GM18505 (cell line): ENCODE measurements around the gene PHACTR2.
"Not testable (repeated sequence)": the region's sequence is repeated elsewhere in the genome, so short reads cannot be mapped to it uniquely, and the experiment has no call there.

Experiments
- ATAC-seq: cut with Tn5 transposase; IDR thresholded peaks from one replicate; pipeline ENCODE4 v1.9.1; 2021; ENCODE audit not compliant: unreplicated experiment
- POLR2A ChIP-seq: IDR thresholded peaks from 4 replicates; pipeline ENCODE4 v1.6.1; 2011; ENCODE audit warnings: borderline replicate concordance; ENCODE audit not compliant: insufficient read depth, insufficient read length; ENCODE audit errors: extremely low read depth

PHACTR2 gene

DNA sequence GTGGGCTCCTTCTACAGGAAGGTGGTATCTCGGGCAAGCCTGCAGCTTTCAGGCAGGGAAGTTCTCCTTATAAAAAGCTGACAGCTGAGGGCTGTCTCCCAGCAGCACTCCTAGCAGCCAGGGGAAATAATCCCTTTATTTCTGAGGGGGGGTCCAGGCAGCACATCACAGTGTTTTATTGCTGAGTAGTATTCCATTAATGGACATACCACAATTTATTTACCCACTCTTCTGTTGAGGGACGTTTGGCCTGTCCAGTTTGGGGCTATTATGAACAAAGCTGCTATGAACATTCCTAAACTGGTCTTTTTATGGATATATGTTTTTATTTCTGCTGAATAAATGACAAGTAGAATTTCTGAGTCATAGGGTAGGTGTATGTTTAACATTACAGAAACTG, 20.0 kb upstream of the PHACTR2 start:
- no peak for TF ChIP-seq POLR2A
- no peak for ATAC-seq

DNA sequence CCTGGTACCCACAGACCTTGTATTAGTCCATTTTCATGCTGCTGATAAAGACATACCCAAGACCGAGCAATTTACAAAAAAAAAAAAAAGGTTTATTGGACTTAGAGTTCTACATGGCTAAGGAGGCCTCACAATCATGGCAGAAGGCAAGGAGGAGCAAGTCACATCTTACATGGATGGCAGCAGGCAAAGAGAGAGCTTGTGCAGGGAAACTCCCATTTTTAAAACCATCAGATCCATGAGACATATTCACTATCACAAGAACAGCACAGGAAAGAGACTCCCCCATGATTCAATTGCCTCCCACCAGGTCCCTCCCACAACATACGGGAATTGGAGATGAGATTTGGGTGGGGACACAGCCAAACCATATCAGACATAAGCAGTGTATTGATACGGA, 17.6 kb upstream of the PHACTR2 start:
- ATAC-seq, result not testable (repeated sequence)

DNA sequence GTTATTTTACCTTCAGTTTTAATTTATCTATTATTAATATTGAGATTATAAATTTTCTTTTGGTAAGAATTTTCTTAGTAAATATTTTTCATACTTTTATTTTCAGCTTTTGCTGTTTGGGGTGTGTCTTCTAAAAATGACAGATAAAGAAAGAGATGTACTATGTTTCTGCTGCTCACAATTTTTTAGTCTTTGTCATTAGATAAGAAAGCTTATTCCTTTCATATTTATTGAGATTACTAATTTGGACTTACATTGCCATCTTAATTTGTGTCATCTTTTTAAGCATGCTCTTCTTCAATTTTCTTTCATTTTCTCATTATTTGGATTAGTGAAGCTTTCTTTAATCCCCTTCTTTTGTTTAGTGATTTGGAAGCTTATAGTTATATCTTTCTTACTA, 13.6 kb upstream of the PHACTR2 start:
- no peak for TF ChIP-seq POLR2A
- no peak for ATAC-seq

DNA sequence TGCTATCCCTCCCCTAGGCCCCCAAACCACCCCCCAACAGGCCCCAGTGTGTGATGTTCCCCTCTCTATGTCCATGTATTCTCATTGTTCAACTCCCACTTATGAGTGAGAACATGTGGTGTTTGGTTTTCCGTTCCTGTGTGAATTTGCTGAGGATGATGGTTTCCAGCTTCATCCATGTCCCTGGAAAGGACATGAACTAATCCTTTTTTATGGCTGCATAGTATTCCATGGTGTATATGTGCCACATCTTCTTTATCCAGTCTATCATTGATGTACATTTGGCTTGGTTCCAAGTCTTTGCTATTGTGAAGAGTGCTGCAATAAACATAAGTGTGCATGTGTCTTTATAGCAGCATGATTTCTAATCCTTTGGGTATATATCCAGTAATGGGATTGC, 11.8 kb upstream of the PHACTR2 start:
- not testable (repeated sequence) for ATAC-seq

DNA sequence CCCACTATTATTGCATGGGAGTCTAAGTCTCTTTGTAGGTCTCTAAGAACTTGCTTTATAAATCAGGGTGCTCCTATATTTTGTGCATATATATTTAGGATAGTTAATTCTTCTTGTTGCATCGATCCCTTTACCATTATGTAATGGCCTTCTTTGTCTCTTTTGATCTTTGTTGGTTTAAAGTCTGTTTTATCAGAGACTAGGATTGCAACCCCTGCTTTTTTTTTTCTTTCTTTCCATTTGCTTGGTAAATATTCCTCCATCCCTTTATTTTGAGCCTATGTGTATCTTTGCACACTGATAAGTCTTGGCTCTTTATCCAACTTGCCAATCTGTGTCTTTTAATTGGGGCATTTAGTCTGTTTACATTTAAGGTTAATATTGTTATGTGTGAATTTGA, 8.3 kb upstream of the PHACTR2 start:
- not testable (repeated sequence) for ATAC-seq

DNA sequence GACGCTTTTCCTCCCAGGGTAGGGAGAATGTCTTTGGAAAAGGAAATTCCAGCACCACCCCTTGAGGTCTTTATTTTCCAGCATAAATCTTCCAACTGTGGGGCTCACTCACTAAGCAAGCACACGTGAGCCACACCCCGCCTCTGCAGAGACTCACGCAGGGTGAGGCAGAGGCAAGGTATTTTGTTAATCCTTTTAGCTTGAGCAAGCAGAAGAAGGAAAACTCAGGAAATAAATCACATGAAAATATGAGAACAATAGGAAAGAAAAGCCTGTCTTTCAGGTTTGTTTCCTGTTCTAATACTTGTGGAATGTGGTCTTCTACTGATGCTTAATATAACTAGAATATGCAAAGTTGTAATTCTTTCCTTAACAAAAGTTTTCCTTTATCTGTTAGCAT, 4.1 kb upstream of the PHACTR2 start:
- no peak for TF ChIP-seq POLR2A

DNA sequence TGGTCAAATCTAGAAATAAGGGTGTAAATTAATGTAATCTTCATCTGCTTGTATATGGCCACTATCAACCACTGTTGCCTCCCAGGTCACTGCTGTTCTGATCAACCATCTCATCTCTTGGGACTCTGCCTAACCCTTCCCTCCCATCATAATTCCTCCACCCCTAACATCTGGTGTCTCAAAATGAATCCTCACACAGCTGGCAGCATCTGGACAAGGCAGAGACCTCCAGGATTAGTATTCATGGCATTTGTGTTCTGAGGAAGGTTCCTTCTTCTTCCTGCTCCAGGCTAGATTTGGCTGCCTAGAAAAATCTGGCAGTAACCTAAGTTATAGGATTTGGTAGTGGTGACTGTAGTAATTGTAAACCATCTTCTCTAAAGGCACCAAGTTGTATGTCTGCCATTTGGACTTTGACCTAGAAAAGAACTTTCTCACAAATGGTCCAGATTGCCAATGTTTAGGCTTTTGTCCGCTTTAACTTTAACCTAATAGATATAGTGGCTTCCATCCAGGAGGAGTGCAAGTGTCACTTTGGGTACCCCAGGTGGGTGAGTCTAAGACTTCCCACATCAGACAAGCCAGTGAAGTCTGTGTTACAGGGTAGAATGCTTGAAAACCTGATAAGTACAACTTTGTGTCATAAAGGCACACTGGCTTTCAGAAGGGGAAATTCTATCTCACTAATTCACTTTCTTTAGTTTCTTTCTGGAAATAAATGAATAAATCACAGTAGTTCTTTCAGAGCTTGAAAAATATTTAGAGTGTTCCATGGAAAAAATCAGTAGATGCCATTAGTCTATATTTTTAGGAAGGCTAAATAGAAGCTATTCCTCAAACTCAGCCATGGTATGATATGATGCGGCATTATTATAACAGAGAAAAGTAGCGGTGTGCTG, 3.0 kb upstream of the PHACTR2 start:
- ATAC-seq, result no peak
- TF ChIP-seq POLR2A, result no peak

More for the DNA sequence above, 4.1 kb upstream of the PHACTR2 start:
- no peak for ATAC-seq

DNA sequence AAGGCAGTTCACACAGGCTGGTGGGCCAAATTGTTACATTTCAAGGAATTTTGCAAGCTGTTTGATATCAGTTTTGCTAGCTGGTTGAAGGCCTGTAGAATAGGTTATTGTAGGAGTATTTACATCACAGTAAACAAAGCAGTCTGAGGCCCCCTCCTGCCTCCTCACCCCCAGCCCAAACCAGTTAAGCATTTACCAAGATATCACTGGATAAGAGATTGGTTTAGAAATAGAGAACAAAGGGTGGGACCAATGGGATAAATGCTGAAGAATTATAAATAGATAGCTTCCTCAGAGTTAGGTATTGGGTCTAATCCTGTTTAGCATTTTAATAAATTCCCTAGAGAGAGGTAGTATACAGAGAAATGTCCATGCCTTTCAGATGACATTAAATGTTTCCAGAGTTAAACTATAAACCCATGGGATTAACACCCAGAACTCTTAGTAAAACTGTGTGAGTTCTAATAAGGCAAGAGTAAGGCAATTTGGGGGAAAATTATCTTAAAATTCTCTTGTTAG, 2.3 kb upstream of the PHACTR2 start:
- no peak for TF ChIP-seq POLR2A
- no peak for ATAC-seq

DNA sequence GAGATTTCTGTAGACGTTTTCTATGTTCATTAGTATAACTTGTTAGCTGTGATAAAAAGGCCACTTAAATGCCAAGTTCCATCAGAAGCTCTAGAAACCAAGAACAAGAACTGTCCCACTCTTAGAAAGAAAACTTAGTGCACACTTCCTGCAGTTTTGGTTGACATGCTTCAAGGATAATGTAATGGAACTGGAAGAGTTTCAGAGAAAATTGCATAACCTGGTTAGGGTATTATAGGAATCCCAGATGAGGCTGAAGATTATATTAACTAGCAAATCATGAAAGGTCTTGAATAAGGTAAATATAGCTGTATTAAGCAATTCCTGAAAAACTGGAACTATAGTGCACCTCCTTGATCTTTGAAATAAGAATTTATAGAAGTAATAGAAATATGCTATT, 1.8 kb upstream of the PHACTR2 start:
- no peak for ATAC-seq
- no peak for TF ChIP-seq POLR2A

DNA sequence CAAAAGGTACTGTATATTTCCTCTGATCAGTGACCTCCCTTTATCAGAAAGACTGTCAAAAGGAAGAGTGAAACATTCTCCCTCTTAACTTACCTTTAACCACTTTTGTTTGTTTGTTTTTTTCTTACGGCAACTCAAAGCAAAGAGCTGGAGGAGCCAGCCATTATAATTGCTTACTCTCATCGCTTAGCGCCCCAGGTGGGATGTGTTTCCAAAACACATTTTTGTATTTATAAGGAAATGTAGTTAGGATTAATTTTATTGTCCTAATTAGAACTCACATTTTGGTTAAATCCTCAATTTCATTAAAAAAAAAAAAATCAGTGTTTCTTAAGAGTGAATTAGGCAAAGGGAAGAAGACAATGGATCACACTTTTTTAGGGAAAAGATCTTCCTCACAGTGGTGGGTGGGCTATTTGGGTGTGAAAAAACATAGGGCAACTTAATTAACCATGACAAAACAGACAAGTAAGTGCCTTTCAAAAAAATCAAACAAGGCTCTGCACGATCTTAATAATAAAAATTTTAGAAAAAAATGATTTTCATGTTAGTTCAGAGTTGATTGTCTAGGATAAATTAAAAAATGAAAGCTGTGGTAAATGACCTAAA, 1.2 kb upstream of the PHACTR2 start:
- ATAC-seq, result no peak
- no peak for TF ChIP-seq POLR2A

DNA sequence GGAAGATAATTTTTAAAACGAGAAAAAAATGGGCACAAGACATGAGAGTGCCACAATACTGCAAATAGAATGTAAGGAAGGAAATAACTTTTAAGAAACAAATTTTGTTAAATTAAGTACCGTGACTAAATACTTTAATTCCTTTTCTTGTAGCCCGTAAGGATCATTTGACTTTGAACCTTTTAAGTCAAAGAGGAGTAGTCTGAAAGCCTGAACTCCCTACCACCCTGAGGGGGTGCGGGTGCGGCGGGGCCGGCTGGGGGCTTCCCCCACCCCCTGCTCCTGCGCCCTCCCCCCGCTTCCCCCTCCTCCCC, 231 bp upstream of the PHACTR2 start:
- no peak for ATAC-seq

DNA sequence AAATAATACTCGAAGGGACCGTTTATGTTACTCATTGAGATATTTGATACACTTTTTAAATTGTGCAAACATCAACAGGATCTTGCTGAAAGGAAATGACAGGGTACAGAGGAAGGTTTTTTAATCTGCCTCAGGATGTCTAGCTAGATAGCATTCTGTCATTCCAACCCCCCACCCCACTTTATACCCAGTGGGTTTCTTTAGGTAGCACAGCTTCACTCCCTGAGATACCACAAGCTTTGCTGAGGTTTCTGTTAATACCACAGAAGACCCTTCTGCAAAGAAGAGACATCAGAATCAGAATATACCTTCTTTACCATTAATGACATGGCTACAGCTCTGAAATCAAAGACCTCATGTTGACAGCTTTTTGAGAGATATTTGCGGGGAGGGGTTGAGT, 1.3 kb downstream of the PHACTR2 start:
- ATAC-seq, result no peak
- TF ChIP-seq POLR2A, result no peak

More for the DNA sequence above, 231 bp upstream of the PHACTR2 start:
- TF ChIP-seq POLR2A, result no peak

DNA sequence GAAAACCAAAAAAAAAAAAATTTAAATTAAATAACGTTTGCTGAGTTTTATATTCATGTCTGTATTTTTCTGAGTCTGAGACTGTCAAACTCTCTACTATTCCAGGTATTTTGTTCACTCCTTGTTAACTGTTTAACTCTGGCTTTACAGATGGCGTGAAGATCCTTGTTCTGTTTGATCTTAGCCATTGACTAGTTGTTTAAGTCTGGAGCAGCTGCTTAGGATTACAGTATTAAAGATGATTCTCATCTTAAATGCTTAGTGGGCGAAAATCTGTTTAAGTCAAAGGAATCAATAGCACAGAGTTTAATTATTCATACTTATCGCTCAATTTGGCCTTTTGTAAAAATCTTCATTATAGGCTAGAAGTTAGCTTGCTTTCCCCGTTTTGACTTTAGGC, 2.4 kb downstream of the PHACTR2 start:
- TF ChIP-seq POLR2A, result no peak
- no peak for ATAC-seq

DNA sequence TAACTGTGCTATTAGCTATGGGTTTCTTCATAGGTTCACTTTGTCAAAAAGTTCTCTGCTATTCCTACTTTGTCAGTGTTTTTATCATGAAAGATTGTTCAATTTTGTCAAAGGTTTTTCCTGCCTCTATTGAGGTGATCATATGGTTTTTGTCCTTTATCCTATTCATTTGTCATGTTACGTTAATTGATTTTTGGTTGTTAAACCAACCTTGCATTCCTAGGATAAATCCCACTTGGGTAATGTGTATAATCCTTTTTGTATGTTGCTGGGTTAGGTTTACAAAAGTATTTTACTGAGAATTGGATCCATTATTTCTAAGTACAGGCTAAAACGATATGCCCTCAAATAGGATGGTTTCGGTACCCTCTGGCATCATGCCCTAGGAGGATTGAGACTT, 5.0 kb downstream of the PHACTR2 start:
- no peak for ATAC-seq
- TF ChIP-seq POLR2A, result no peak

DNA sequence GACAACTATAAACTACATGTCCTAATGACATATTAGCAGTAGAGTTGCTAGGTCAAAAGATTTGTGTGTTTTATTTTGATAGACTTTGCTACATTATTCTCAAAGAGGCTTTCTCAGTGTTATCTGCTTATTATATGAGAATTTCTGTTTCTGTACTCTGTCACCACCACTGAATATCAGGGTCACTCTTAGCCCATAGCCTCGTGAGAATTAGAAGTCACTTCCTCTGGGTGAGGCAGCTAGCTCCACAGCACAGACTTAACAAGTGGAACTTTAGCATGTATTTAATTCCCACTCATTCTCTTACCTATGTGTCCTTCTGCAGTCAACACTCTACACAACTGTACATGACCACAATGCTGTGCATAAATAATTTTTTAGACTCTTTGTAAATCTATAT, 6.7 kb downstream of the PHACTR2 start:
- no peak for TF ChIP-seq POLR2A
- no peak for ATAC-seq

DNA sequence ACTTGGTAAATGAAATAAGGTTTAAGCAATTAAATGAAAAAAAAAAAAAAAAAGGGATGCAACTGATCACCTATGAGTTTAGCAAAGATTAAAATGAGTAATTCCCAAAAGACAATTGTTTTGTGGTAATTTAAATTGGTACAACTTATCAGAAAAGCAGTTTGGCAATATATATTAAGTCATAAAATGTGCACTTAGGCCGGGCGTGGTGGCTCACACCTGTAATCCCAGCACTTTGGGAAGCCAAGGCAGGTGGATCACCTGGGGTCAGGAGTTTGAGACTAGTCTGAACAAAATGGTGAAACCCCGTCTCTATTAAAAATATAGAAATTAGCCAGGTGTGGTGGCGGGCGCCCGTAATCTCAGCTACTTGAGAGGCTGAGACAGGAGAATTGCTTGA, 7.9 kb downstream of the PHACTR2 start:
- no peak for TF ChIP-seq POLR2A
- ATAC-seq, result no peak
